ENCODE measurements around the gene MEGF6. TPM values are rescaled to one million over a fixed set of nuclear protein-coding genes. Genes with fewer than 3 reads are reported as not detected.
A peak's percentile ranks its signal among the peaks of the same experiment; 100 is the strongest.

The MEGF6 gene
- total RNA-seq, 1 donor from 2014 or later = 194 TPM

DNA sequence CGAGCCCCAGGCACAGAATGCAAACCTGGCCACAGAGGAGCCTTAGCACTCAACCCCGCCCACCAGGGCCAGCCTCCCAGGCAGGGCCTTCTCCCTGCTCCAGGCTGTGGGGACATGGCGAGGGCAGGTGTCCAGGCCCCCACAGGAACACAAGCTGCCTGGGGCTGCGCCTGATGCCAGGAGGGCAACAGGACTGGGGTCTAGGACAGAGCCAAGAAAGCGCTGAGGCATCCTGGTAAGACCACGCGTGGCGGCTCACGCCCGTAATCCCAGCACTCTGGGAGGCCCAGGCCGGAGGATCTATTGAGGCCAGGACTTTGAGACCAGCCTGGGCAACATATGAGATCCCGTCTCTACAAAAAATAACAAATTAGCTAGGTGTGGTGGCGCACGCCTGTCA lies 59.1 kb downstream of the MEGF6 start:
- H3K9me3 ChIP-seq = no peaks in the 10 kb centered on the region
- H3K27me3 ChIP-seq = no peaks in the 10 kb centered on the region
- DNase-seq (ENCODE audit: low spot score in 2 of 2) = no peak
- H3K4me1 ChIP-seq = peaks cover 29 to 48% of the 10 kb centered on the region in 2 donors
- no peak overlapping the region for H3K4me3 ChIP-seq
- intact Hi-C loops (cut with DNase I) = loop anchor here (5.0 kb wide), 2 partner anchors 35 to 60 kb away; no protein-coding TSS in a partner anchor
- TF ChIP-seq, protein P1, sequence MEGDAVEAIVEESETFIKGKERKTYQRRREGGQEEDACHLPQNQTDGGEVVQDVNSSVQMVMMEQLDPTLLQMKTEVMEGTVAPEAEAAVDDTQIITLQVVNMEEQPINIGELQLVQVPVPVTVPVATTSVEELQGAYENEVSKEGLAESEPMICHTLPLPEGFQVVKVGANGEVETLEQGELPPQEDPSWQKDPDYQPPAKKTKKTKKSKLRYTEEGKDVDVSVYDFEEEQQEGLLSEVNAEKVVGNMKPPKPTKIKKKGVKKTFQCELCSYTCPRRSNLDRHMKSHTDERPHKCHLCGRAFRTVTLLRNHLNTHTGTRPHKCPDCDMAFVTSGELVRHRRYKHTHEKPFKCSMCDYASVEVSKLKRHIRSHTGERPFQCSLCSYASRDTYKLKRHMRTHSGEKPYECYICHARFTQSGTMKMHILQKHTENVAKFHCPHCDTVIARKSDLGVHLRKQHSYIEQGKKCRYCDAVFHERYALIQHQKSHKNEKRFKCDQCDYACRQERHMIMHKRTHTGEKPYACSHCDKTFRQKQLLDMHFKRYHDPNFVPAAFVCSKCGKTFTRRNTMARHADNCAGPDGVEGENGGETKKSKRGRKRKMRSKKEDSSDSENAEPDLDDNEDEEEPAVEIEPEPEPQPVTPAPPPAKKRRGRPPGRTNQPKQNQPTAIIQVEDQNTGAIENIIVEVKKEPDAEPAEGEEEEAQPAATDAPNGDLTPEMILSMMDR (IDR thresholded peaks at IDR 0.05) = no peak
- H3K27ac ChIP-seq = no peak overlapping the region
- no peaks in the 10 kb centered on the region for H3K36me3 ChIP-seq

DNA sequence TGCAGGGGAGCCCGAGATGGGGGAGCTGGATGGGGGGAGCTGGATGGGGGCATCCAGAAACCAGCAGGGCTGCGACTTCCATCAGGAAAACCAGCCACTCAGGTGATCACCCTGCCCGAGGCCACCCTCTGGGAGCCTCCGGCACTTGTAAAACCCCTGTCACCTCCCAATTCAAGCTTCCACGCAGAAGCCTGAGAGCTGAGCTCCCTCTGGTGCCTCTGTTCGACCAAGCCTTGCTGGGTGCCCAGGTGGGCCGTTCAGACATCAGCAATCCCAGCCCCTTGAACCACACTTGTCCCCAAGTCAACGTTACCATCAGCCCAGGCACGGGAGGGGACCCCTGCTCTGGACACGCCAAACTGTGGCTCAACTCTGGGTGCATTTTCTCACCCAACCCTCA lies 59.6 kb downstream of the MEGF6 start:
- Histone ChIP-seq H3K4me1 (peaks cover 29 to 48% of the 10 kb centered on the region in 2 donors), H3K9me3 (no peaks in the 10 kb centered on the region), H3K27me3 (no peaks in the 10 kb centered on the region), H3K27ac (no peak overlapping the region), H3K4me3 (no peak overlapping the region), H3K36me3 (no peaks in the 10 kb centered on the region)
- intact Hi-C loops (cut with DNase I) = loop anchor here (5.0 kb wide), 2 partner anchors 34 to 59 kb away; no protein-coding TSS in a partner anchor
- DNase-seq (ENCODE audit: low spot score in 2 of 2) = no peak
- TF ChIP-seq, protein P1 (IDR thresholded peaks at IDR 0.05) = peak in 2 of 3 experiments; percentile 27 to 52

DNA sequence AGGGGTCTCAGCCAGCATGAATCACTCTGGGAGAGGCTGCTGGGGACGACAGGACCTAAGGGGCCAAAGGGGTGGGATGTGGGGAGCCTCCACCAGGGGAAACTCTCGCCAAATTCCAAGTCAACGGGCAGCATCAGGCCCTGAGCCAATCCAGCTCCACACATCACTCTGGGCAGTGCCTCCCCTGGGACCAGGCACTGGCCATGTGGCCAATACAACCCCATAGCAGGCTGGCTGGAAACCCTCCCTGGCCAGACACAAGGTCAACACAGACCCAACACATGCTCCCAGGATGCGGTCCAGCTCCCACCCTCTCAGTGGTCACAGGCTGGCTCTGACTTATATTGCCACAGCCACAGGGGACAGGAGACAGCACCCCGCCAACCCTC lies 60.0 kb downstream of the MEGF6 start:
- Histone ChIP-seq H3K27me3 (no peaks in the 10 kb centered on the region), H3K27ac (peak overlapping the region in 1 of 2 donors; percentile 7), H3K4me3 (no peak overlapping the region), H3K4me1 (peaks cover 29 to 50% of the 10 kb centered on the region in 2 donors), H3K36me3 (no peaks in the 10 kb centered on the region), H3K9me3 (no peaks in the 10 kb centered on the region)
- intact Hi-C loops (cut with DNase I) = loop anchor here (5.0 kb wide), 2 partner anchors 34 to 59 kb away; no protein-coding TSS in a partner anchor
- DNase-seq (ENCODE audit: low spot score in 2 of 2) = peak; percentile 65 to 87
- TF ChIP-seq, protein P1 (IDR thresholded peaks at IDR 0.05) = no peak

DNA sequence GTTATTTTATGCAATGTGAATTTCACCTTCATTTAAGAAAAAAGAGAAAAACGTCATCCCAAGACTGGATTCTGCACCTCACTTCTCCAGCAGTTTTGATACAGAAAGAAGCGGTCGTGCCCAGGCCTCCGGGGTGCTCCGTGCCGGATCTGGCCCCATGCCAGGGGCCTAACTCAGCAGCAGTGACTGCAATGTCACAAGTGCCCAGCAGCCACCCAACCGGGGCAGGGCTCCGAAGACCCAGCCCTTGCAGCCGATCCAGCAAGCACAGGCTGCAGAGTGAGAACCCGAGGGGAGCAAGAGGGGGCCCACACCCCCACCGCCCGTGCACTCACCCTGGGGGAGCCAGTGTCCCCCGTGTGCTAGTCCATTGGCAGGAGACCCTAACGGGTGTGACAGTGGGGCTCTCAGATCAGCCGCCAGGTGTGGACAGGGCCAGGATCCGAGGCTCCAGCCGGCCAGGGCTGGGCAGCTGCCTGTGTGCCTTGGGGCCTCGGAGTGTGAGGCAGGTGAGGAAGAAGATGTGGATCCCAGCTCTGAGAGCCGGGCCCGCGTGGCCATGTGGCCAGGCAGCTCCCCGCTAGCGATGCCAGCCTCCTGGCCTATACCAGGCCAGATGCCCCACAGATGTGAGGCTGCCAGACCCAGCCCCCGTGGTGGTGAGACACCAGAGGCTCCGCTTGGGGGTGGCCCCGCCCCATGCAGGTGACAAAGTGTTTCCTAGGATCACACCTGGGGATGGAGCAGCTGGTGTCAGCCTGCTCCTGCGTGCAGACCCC lies 60.6 kb downstream of the MEGF6 start:
- Histone ChIP-seq H3K4me3 (no peak overlapping the region), H3K27ac (peak overlapping the region in 1 of 2 donors; percentile 7), H3K4me1 (peaks cover 29 to 50% of the 10 kb centered on the region in 2 donors), H3K36me3 (no peaks in the 10 kb centered on the region), H3K9me3 (no peaks in the 10 kb centered on the region), H3K27me3 (no peaks in the 10 kb centered on the region)
- DNase-seq (ENCODE audit: low spot score in 2 of 2) = no peak
- TF ChIP-seq, protein P1 (IDR thresholded peaks at IDR 0.05) = no peak
- intact Hi-C loops (cut with DNase I) = loop anchor here (5.0 kb wide), 2 partner anchors 33 to 58 kb away; no protein-coding TSS in a partner anchor

DNA sequence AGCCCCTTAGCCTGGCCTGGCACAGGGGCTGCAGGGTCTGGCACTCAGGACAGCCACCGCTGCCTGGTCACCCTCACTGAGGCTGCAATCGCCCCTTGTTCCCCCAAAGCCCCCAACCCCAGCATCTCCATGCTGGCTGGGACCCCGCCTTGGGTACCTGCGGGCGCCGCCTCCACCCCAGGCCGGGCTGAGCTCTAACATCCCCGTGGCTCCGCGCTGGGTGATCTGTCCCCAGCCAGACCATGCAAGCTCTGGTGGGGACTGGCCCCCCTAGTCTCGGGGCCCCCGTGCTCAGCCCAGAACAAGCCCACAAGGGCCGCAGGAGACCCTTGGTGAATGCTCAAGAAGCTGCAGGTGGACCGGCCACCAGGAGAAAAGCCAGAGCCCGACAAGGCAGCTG lies 62.4 kb downstream of the MEGF6 start:
- DNase-seq (ENCODE audit: low spot score in 2 of 2) = no peak
- Histone ChIP-seq H3K9me3 (no peaks in the 10 kb centered on the region), H3K36me3 (no peaks in the 10 kb centered on the region), H3K27me3 (no peaks in the 10 kb centered on the region), H3K4me3 (no peak overlapping the region), H3K27ac (no peak overlapping the region), H3K4me1 (peaks cover 29 to 55% of the 10 kb centered on the region in 2 donors)
- TF ChIP-seq, protein P1 (IDR thresholded peaks at IDR 0.05) = no peak
- intact Hi-C loops (cut with DNase I) = loop anchor here (1.0 to 10.0 kb wide), 2 partner anchors 20 to 234 kb away; no protein-coding TSS in a partner anchor

Measured in ascending aorta (tissue), 2 donors.